Heart left ventricle (tissue), 13 donors: Measurements from ENCODE around the gene NISCH.

ENCODE experiments used
- CTCF ChIP-seq, 12 donors: fragments of 200-600 bp; sonication (generic) in 4 of 12; IDR thresholded peaks; one replicate each; pipeline versions ENCODE4 v1.5.0 to v1.8.0; 2018 to 2022; ENCODE audit warnings: antibody characterized with exemption in 12 of 12, mild to moderate bottlenecking in 5 of 12
- POLR2A ChIP-seq, 2 donors: fragments of 450-650 bp; IDR thresholded peaks; one replicate each; pipeline ENCODE4 v1.6.1; 2017; ENCODE audit warnings: antibody characterized with exemption in 2 of 2, mild to moderate bottlenecking in 2 of 2, moderate library complexity in 2 of 2
- donor health status: ischemic (EF 13 %, LVEDD 7.1; RV severe dilation, severe dysfunction).
- donor health status: DM: no; HTN: yes; CAD: no.
- donor health status: DM: no; HTN: no; CAD: no.
- donor health status: ischemic (EF 25% LVEDD 6.9; RV normal size, moderate dysfunction).
- donor health status: ischemic (EF 25% LVEDD 5.7; RV mildly dilated, moderate dysfunction).
- donor health status: ischemic (EF 35%, LVEDD 5.7; RV mildly dilated, moderate dysfunction).
- donor health status: nonischemic (EF 11% LVEDD 7.7; RV severe dilation, severe dysfunction).
- donor health status: DM: yes; HTN: yes; CAD: no.
- donor health status: PGD.
- donor health status: ischemic (EF 29% LVEDD 5.4; RV normal size, mild dysfunction).
- donor health status: nonischemic (EF 23%, LVEDD 6.1; RV moderate dilation, normal function).

- no peak for TF ChIP-seq POLR2A (IDR thresholded peaks at IDR 0.05)
- no peak for TF ChIP-seq CTCF (IDR thresholded peaks at IDR 0.05)
These were observed 70.5 kb downstream of the NISCH start for GRCh38 chr3:52525680-52526561.
